Inflammatory macrophage (primary cell): ENCODE data around the gene LHFPL2.
A peak's percentile ranks its signal among the peaks of the same experiment; 100 is the strongest.

ENCODE experiments used
- DNase-seq, 2 donors: peaks; one replicate each; pipeline ENCODE4 v3.0.0-alpha.2; 2020 to 2022

Gene LHFPL2

DNA sequence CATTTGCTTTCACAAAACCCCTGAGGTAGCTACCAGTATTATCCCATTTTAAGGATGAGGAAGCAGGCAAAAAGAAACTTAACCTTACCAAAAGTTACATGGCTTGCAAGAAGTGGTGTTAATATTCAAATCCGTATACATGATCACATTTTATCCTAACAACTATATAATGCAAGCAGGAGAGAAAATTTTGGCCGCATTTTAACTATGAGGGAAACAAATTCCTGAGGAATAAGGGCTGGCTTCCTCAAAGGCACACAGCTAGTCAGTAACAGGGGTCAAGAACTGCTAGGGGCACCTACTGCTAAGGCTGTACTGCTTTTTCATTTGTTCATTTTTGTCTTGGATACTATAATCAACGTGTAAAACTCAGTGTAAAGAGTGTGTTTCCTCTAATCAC lies 81.0 kb downstream of the LHFPL2 start:
- no peak for DNase-seq

DNA sequence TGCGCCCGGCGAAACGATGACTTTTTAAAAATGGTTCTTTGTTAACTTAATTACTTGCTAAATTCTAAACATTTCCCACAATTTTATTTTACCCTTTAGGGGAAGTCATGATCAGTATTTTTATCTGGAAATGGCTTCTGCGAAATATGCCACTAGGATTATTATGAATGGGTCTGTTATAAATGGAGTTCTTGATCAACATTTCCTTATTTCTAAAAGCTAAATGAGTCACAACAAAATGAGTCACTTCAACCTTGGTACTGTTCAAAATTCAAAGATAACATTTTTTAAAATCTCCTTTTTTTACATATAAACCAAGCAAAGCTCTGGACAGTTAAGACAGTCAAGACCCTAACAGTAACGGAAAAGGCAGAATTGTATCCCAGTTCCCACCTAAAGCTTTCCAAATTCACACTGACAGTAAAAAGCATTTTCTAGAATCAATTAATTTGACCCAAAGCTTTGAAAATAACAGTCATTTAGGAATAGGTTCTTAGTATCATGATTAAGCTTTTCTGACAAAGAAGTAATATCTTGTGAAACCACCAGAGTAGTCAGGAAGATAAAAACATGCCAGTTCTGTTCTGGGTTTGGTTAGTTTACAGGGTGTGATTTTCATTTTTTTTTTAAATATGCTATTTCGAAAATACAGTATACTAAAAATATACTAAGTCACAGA lies 81.7 kb downstream of the LHFPL2 start:
- DNase-seq: peak in 1 of 2 donors; percentile 61

DNA sequence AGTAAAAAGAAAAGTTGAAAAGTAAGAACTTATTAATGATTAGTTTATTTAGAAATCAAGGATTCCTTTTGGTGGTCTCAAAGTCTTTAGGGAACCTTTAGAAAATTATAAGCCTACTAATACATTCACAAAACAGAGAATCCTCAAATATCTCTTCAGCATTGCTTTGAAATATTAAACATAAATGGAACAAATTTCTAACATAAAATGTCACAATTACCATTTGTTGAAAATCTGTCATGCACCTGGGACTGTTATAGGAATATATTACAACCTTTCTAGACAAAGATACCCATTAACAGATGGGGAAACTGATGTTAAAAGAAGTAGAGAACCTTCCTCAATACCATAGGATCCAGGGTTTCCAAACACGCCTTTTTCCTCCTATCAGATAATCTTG lies 83.2 kb downstream of the LHFPL2 start:
- DNase-seq: no peak

DNA sequence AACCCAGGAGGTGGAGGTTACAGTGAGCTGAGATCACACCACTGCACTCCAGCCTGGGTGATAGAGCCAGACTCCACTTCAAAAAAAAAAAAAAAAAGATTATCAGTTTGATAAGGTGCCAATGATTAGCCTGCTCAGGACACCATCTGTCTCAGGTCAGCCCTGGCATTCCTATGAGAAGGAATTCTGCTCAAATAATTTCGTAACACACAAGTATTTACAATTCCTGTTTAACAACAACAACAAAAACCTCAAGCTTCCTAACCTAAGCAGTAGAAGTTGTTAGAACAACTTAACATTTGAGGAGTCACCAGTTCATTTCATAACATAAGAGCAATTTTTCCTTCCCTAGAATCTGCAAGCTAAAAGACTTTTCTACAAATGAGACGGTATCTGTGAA lies 85.0 kb downstream of the LHFPL2 start:
- no peak for DNase-seq

DNA sequence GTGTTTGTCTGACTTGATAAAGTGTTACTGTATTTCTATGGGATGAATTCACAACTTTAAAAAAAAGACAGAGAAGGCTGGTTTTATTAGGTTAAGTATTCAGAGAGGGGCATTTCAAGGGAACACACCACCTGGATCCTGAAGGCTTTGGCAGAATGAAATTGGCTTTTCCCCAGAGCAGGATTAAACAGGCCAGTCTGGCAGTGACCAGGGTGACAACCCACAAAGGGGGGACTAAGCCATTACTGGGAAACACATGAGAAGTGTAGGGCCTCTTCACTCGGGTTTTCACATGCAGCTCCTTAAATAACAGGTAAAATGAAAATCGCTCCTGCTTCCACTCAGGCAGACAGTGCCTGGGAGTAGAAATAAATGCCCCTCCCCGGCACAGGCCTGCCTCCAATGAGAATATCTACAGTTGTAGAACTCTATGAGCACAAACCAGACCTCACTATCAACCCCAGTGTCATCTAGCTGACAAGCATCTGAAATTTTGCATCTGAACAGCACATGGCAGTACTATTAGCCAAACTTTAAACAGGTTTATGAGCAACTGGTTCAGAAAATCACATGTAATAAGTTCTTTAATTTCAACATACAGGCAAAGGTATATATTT lies 85.8 kb downstream of the LHFPL2 start:
- DNase-seq: no peak

DNA sequence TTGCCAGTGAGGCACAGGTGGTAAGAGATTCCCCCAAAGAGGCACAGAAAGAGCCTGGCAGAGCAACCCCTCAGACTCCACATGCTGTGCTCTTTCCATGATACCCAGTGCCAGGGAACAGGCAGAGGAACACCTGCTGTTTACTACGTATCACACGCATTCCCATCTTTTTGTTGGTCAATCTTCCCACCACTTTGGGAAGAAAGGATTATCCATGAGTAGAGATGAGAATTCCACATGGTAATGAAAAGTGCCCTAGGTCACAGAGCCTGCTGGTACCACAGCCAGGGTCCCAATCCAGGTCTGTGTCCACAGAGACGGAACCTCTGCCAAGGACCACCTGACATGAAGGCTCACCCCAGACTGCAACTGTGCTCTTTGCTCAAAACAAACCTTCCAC lies 86.6 kb downstream of the LHFPL2 start:
- no peak for DNase-seq

DNA sequence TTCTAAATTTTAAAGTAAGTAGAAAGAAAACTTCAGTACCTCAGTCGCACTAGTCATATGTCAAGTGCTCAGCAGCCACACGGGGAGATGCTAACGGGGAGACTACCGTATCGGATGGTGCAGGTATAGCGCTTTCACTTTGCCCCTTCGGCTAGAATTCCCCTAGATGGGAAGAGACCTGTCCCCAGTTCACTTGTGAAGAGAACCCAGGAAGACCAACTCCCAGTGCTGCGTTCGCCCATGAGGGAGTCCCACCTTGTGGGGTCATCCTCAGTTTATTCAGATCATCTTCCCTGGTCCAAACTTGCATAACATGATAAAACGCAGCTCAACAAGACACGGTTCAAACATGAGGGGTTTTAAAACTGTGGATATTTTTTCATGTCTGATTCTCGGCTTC lies 87.3 kb downstream of the LHFPL2 start:
- no peak for DNase-seq

DNA sequence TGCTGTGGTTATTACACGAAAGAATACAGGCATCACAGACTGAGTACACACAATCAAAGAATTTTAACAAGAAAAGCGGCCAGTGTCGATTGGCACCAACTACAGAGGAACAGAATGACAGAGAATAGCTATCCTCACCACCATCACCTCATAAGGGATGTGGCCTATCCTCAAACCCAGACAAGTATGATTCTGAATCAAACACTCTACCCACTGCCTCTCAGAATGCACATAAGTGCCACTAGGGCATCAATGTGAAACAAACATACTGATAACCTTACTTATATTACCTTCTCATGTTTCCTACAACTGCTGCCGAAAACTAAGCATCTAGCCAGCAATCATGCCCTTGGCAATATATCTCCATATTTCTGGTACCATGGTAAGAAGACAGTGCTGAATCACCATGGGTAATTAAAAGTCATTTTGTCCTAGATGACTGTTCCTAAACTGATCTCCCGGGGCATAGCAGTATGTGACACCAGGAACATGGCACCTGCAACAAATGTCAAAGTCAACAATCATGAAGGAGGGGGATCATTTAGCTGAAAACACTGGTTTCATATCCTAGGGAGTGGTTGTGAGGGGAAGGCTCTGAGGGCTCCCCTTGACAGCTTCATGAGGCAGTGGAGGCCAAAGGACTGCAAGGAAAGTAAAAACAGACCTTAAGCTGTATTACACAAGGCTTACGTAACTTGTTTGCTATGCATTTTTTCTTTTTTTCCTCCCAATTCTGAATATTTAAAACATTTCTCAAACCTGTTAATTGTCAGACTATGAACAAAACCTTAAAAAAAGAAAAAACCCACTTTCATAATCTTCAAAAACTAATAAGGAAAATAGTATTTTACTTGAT lies 88.3 kb downstream of the LHFPL2 start:
- no peak for DNase-seq

DNA sequence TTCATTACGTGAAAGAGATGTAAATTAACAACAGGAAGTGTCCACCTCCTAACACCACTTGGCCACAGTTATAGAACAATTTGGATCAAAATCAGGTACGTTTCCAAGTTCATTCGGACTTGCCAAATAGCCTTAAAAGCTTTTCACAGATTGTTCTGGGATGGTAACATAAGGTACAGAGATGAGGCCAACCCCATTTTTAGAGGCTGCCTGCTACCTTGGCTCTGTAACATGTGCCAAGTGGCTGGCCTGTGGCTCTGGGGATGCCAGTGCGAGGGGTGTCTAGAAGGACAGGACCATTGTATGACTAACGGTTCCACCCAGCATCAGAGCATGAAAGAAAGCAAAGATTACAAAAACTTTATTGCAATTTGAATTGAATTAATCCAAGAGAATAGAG lies 91.0 kb downstream of the LHFPL2 start:
- DNase-seq: no peak

DNA sequence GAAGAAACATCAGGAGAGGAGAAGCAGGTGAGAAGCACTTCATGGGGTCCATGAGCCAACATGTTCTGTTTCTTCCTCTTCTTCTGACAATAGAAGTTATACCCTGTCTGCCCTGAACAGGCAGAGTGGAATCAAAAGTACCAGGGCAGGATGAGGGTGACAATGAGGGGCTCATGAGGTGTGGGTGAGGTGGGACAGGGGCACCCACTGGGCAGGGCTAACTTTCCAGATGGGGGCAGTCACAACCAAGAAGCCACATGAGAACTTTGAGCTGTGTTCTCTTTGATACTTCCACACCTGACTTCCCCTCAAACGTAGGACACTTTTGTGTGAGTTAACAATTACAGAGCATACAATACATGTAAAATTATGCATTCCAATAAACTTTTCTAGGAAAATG lies 92.7 kb downstream of the LHFPL2 start:
- DNase-seq: no peak

DNA sequence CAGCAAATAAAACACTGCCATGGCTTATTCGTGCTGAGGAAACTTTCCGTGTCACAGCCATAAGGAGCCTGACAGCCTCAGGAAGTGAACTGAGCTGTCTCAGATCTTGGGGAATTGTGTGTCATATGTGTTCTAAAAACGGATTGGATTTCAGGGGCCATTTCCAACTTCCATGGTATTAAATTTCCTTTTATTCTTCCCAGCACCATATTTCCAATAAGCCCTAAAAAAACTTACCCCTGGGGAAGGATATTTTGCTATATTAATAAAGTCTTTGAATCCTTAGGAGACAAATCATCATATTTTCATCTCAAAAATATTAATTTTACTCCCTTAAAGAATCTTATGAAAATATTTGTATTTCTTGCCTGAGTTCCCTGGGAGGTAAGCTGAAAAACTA lies 93.9 kb downstream of the LHFPL2 start:
- DNase-seq: no peak

DNA sequence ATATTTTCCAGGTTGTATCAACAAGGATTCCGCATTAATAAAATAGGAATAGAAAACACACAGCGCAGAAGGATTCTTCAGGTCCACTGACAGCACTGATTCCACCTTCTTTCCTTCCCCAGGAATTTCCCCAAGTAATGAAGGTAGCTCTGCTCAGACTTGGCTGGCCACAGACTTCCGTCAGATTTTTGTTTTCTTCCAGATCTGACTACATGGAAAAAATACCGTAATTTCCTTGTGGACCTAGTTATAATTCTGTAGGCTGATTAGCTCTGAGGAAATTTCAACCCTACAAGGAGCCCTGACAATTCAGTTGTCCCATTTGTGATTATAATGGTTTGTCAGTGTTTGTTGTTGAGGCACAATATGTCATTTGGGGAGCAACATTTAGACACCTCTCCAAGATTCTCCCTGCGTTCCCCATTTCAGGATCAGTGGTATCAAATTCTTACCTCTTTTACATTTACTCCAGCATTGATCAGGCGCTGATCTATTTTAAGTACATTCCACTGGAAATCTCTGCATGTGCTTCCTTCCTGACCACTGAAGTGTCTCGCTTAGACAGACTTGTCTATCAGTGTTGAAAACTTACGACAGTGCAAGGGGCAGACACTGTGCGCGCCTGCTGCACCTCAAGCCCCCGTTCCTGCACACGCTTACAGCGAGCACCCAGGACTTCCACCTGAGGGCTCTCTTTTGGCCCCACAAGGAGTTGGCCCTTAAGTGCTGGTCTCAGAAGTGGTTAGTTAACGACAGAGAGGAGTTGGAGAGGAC lies 94.8 kb downstream of the LHFPL2 start:
- DNase-seq: no peak

DNA sequence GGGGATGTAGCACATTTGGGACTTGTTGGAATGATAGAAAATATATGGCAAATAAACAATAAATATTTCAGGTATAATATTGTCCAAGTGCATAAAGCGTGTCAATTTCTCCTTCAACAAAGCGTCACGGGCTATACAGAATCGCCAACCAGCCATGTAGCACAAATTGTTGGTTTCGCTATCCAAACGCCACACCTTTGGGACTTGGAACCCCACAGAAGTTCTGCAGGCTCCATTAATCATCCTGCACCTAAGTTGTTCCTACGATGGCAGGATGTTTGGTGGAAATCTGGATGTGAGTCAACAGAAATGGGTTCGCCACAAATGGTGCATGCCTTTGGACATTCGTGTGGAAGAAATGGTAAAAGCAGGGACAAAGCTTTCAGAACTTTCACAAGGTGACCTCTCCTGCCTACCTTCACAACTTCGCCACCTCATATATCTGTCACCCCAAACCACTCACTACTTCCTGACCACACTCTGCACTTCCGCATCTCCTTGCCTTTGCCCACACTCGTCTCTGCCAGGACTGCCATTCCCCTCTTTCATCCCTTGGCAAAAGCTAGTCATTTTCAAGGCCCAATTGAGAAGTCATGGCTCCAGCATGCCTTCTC lies 95.7 kb downstream of the LHFPL2 start:
- no peak for DNase-seq

DNA sequence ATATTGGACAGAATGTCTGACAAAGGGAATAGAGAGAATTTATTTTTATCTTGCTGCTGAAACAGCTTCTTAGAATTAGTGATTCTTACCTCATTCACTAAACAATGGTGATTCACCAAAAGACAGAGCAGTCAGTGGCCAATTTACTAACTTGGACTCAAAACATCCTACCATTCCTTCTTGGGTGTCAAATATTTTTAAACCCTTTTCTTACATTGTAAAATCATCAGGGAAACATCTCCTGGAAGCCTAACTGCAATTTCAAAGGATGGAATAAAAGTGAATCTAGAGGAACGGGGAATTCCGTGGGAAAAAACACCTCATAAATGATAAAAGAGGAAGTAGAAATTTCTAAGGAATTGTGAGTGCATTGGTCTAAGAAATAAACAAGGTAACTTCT lies 97.7 kb downstream of the LHFPL2 start:
- DNase-seq: peak in 1 of 2 donors; percentile 48

DNA sequence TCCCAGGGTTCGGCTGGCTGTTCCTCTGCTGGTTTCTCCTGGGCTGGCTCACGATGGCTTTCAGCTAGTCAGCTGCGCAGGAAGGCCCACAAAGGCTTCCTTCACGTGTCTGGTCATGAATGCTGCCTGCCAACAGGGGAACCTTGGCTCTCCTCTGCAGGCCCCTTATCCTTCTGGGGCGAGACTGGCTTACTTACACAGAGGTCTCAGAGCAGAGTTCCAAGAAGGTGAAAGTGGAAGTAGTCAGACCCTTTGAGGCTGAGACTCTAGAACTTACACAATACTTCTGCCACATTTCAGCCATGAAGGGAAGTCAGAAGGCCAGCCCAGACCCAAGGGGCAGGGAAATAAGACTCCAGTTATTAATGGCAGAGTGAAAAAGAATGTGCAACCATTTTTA lies 99.5 kb downstream of the LHFPL2 start:
- DNase-seq: peak; percentile 92 to 96

DNA sequence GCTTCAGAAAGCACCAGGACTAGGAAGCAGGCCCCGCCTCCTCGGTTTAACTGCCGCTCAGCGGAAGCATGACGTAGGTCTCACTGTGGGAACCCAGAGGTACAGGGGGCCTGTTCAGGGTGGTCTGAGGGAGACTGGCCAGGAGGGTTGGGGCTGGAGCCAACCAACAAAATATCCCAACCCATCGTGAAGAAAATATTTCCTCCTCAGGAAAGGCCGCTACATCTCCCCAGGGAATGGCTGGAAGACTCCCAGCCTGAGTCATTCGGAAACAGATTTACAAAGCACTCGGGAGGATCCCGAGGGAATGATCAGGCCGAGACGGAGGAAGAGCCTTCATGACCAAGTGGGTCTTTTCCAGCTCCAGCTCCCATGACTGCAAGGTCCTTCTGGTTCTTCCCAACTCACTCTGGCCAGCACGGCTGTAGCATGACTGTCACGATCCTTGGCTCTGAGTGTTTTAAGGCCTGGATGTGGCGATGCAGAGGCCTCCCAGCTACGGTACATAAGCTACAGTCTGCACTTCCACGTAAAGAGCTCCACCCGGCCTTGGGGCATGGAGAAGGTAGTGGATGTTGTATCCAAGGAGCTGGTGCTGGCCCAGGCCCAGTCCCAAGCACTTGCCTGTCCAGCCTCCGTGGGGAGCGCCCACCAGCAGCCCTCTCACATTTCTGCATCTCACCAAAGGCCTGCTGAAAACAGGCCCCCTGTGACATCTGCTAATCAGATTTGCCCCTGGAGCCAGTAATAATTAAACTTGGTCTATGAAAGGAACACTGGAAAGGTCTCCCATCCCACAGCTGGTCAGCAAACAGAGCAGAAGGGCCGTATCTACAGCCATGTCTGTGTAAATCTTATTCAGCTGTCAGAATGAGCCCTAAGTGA lies 100.6 kb downstream of the LHFPL2 start:
- peak in 1 of 2 donors; percentile 38 for DNase-seq

DNA sequence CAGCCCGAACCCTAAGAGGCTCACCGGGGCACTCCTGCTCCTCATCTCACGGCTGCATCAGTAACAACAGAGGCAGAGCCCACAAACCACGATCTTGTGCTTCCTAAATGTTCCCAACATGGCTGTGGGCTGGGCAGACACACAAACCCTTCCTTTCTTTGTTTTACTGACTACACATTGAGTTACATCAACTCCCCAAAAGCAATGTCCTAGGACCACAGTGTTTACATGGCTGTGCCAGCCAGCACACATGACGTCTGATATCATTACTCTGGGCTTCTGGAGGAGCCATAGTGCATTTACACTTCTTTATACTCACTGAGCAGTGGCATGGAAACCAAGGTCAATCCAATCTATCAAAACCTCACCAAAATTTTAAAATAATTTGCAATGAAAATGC lies 101.4 kb downstream of the LHFPL2 start:
- peak; percentile 33 to 36 for DNase-seq

DNA sequence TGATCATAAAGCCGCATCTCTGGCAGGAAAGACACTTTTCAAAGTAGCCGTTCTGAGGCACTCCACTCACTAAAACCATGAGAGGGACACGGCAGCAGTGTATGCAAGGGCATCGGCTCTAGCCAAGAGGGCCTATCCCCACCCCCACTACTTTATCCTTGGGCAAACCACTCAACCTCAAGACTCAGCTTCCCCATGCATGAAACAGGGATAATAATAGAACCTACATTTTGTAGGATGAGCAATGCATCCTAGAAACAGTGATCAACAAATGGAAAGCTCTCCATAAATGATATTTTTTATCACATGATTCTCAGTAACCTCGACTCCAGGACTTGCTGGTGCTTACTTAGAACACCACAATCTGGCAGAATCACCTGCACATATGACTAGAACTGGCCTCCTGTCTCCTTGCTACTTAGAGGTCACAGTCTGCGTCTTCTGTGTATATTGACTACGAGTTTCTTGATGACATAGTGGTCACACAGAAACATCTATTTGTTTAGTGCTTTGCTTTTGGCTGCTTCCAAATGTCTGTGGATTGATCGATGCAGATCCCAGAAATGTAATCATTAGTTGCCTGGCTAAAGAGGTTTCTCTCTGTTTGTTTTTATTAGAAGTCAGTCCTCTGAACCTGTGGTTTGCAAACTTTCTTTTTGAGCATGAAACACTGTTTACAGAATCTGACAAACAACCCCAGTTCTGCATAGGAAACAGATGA lies 102.1 kb downstream of the LHFPL2 start:
- peak; percentile 55 to 68 for DNase-seq

DNA sequence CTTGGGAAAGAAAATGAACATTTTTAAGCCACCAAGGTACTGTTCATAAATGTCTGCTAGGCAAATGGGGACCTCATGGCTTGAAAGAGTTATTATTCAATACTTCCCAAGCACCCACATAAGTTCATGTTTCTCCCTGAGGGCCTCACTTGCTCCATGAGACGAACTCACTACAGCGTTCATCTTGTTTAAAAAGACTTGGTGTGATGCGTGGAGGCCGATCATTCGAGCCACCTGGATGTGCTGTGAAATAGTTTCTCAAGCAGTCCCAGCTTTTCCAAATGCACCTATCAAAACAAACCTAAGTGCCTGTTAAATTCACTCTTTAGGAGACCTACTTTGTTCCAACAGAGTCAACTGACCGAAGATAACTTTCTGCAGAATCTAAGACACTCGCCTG lies 103.2 kb downstream of the LHFPL2 start:
- no peak for DNase-seq

DNA sequence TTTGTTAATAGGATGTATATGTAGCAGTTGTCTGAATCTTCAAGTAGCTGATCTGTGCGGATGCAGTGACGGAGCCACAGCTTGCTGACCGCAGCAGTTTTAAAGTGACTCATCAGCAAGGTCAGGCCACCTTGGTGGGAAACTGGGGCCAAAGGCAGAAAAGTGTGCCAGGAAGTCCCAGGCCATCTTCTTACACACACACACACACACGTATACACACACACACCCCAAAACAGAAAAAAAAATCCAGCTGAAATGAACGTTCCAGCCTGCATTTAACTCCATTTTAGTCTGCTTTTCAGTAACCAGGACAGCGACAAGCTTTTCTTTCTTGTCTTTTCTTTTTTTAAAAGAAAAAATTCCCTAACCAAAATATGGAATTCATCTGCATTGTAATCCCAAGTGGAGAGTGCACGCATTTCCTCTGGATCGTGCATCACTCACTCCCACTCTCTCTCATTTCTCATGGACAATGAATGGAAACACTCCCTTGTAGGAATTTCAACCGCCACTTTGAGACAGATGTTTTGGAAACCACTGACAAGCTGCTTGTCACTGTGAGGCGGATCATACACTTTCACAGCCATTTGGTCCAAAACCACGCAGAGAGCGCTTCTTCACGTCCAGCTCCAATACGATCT lies 103.9 kb downstream of the LHFPL2 start:
- DNase-seq: no peak
